HG02610 (cell line): Measurements from ENCODE around the gene F11.
"Not testable (repeated sequence)": the region's sequence is repeated elsewhere in the genome, so short reads cannot be mapped to it uniquely, and the experiment has no call there.

Experiments
- ATAC-seq: cut with Tn5 transposase; IDR thresholded peaks from one replicate; pipeline ENCODE4 v1.9.1; 2021; ENCODE audit warnings: mild to moderate bottlenecking, moderate library complexity; ENCODE audit not compliant: unreplicated experiment

Gene F11

GRCh38 chr4:186249785-186250754 lies 15.9 kb upstream of the F11 start:
- ATAC-seq = no peak

GRCh38 chr4:186250760-186251159 lies 15.2 kb upstream of the F11 start:
- ATAC-seq = no peak

- no peak for ATAC-seq
Measured at GRCh38 chr4:186255122-186255521, 10.9 kb upstream of the F11 start.

GRCh38 chr4:186258216-186258811 lies 7.7 kb upstream of the F11 start:
- no peak for ATAC-seq

- no peak for ATAC-seq
Measured at GRCh38 chr4:186260117-186260503, 5.9 kb upstream of the F11 start.

GRCh38 chr4:186260504-186261448 lies 5.2 kb upstream of the F11 start:
- no peak for ATAC-seq

GRCh38 chr4:186264660-186265059 lies 1.3 kb upstream of the F11 start:
- no peak for ATAC-seq

GRCh38 chr4:186265250-186265649 lies 739 bp upstream of the F11 start:
- ATAC-seq = not testable (repeated sequence)

- no peak for ATAC-seq
Measured at GRCh38 chr4:186266729-186267456, 904 bp downstream of the F11 start.

- no peak for ATAC-seq
Measured at GRCh38 chr4:186271081-186271678, 5.2 kb downstream of the F11 start.

GRCh38 chr4:186272699-186273391 lies 6.9 kb downstream of the F11 start:
- no peak for ATAC-seq

GRCh38 chr4:186273392-186273789 lies 7.4 kb downstream of the F11 start:
- ATAC-seq = not testable (repeated sequence)

- no peak for ATAC-seq
Measured at GRCh38 chr4:186283311-186283710, 17.3 kb downstream of the F11 start.

- ATAC-seq = no peak
Measured at GRCh38 chr4:186285147-186285546, 19.2 kb downstream of the F11 start.

GRCh38 chr4:186286581-186286980 lies 20.6 kb downstream of the F11 start:
- no peak for ATAC-seq

GRCh38 chr4:186291256-186291890 lies 25.4 kb downstream of the F11 start:
- no peak for ATAC-seq

- ATAC-seq = no peak
Measured at GRCh38 chr4:186294160-186294559, 28.2 kb downstream of the F11 start.

GRCh38 chr4:186296481-186296880 lies 30.5 kb downstream of the F11 start:
- ATAC-seq = no peak
